Neuronal stem cell (in vitro differentiated cells): ENCODE data around the gene SYDE1.

Source experiments
- DNase-seq: peaks from one replicate; pipeline ENCODE4 v3.0.0-alpha.2; 2013; ENCODE audit warnings: low spot score
- H2AFZ ChIP-seq: one replicate; pipeline ENCODE4 v1.6.1; 2013; ENCODE audit warnings: mild to moderate bottlenecking, low read length, inconsistent platforms
- H2AK5ac ChIP-seq: 2 replicates; pipeline ENCODE4 v1.6.1; 2013; ENCODE audit warnings: low read depth, mild to moderate bottlenecking, inconsistent platforms, low read length, moderate library complexity, mixed read lengths
- H2BK120ac ChIP-seq: 2 replicates; pipeline ENCODE4 v1.6.1; 2013; ENCODE audit warnings: low read depth, mild to moderate bottlenecking, inconsistent platforms, low read length, moderate library complexity, mixed read lengths
- H2BK12ac ChIP-seq: one replicate; pipeline ENCODE4 v1.6.1; 2013; ENCODE audit warnings: low read length, inconsistent platforms
- H2BK15ac ChIP-seq: 2 replicates; pipeline ENCODE4 v1.6.1; 2013; ENCODE audit warnings: mild to moderate bottlenecking, low read length, inconsistent platforms, mixed read lengths
- H2BK5ac ChIP-seq: one replicate; pipeline ENCODE4 v1.6.1; 2013; ENCODE audit warnings: inconsistent platforms, mild to moderate bottlenecking, low read length, moderate library complexity
- H3K14ac ChIP-seq: one replicate; pipeline ENCODE4 v1.6.1; 2013; ENCODE audit warnings: low read length, inconsistent platforms
- H3K18ac ChIP-seq: 2 replicates; pipeline ENCODE4 v1.6.1; 2013; ENCODE audit warnings: low read length, inconsistent platforms
- H3K23ac ChIP-seq: 2 replicates; pipeline ENCODE4 v1.6.1; 2013; ENCODE audit warnings: low read depth, mild to moderate bottlenecking, mixed read lengths, low read length, inconsistent platforms; ENCODE audit not compliant: poor library complexity
- H3K27ac ChIP-seq: replicated peaks from 3 replicates; pipeline ENCODE4 v1.5.1; 2013; ENCODE audit warnings: low read length, inconsistent platforms
- H3K27me3 ChIP-seq, 3 experiments: 2 replicates each; pipeline ENCODE4 v1.6.1; 2013; ENCODE audit warnings: low read length in 3 of 3, mild to moderate bottlenecking in 2 of 3, inconsistent platforms in 1 of 3, low read depth in 1 of 3, mixed read lengths in 1 of 3, moderate library complexity in 1 of 3; ENCODE audit not compliant: control insufficient read depth in 3 of 3, insufficient read depth in 3 of 3
- H3K36me3 ChIP-seq, 2 donors: replicated peaks in 1 of 2; 2 replicates each; pipeline ENCODE4 v1.6.1; 2013; ENCODE audit warnings: low read length in 2 of 2; ENCODE audit not compliant: control insufficient read depth in 2 of 2, insufficient read depth in 2 of 2
- H3K4ac ChIP-seq: 2 replicates; pipeline ENCODE4 v1.6.1; 2013; ENCODE audit warnings: inconsistent platforms, mild to moderate bottlenecking, low read length, moderate library complexity
- H3K4me1 ChIP-seq, 2 donors: 1 replicate in 1 of 2; 2 replicates in 1 of 2; pipeline ENCODE4 v1.6.1; 2013; ENCODE audit warnings: low read length in 2 of 2, low read depth in 1 of 2; ENCODE audit not compliant: control insufficient read depth in 2 of 2, insufficient read depth in 1 of 2
- H3K4me2 ChIP-seq: one replicate; pipeline ENCODE4 v1.6.1; 2013; ENCODE audit warnings: mild to moderate bottlenecking, low read length, inconsistent platforms; ENCODE audit not compliant: insufficient read depth, poor library complexity, severe bottlenecking
- H3K4me3 ChIP-seq, 2 donors: 2 replicates each; pipeline ENCODE4 v1.5.1; 2013; ENCODE audit warnings: low read length in 2 of 2, mild to moderate bottlenecking in 2 of 2, inconsistent platforms in 1 of 2, moderate library complexity in 1 of 2
- H3K79me1 ChIP-seq: one replicate; pipeline ENCODE4 v1.6.1; 2013; ENCODE audit warnings: low read depth, mild to moderate bottlenecking, inconsistent platforms, low read length, moderate library complexity
- H3K9ac ChIP-seq: one replicate; pipeline ENCODE4 v1.6.1; 2013; ENCODE audit warnings: mild to moderate bottlenecking, low read depth, low read length, inconsistent platforms; ENCODE audit not compliant: poor library complexity
- H3K9me3 ChIP-seq, 2 donors: replicated peaks in 1 of 2; 2 replicates each; pipeline versions ENCODE3 to v1.6.1; 2013; ENCODE audit warnings: low read length in 2 of 2, mild to moderate bottlenecking in 2 of 2, inconsistent platforms in 1 of 2, low read depth in 1 of 2, mixed read lengths in 1 of 2, moderate library complexity in 1 of 2; ENCODE audit not compliant: control insufficient read depth in 2 of 2, insufficient read depth in 1 of 2
- H4K8ac ChIP-seq: one replicate; pipeline ENCODE4 v1.6.1; 2013; ENCODE audit warnings: low read depth, mild to moderate bottlenecking, inconsistent platforms, low read length, moderate library complexity
- H4K91ac ChIP-seq: one replicate; pipeline ENCODE4 v1.6.1; 2013; ENCODE audit warnings: low read length, low read depth, mild to moderate bottlenecking, inconsistent platforms; ENCODE audit not compliant: poor library complexity
- whole genome bisulfite sequencing, 2 donors: extraction: QIAGEN DNeasy Blood & Tissue Kit; methylation state at CpG; one replicate each; pipeline ENCODE4 v1.1.7; 2013; ENCODE audit warnings: missing lambda C conversion rate in 2 of 2, mixed read lengths in 1 of 2; ENCODE audit not compliant: insufficient read length in 2 of 2, insufficient replicate concordance in 1 of 2; ENCODE audit errors: extremely low coverage in 2 of 2; 5-methylcytosine and 5-hydroxymethylcytosine counted together

SYDE1 gene

DNA sequence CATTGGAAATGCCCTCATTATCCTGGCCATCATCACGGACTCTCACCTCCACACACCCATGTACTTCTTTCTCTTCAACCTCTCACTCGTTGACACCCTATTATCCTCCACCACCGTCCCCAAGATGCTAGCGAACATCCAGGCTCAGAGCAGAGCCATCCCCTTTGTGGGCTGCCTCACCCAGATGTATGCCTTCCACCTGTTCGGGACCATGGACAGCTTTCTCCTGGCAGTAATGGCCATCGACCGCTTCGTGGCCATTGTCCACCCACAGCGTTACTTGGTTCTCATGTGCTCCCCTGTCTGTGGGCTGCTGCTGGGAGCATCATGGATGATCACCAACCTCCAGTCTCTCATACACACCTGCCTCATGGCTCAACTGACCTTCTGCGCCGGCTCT is 20.0 kb upstream of the SYDE1 start:
- Histone ChIP-seq H4K8ac (no peak overlapping the region), H2BK15ac (no peak overlapping the region), H3K36me3 (no peaks in the 10 kb centered on the region), H3K27ac (no peak overlapping the region), H3K27me3 (peaks cover 0 to 41% (median 0%) of the 10 kb centered on the region in 3 experiments), H4K91ac (no peak overlapping the region), H3K4me1 (no peaks in the 10 kb centered on the region), H3K79me1 (no peaks in the 10 kb centered on the region), H3K23ac (no peak overlapping the region), H2AK5ac (no peak overlapping the region), H2AFZ (no peak overlapping the region), H2BK120ac (peak overlapping the region; percentile 13), H3K4me3 (no peak overlapping the region), H3K9ac (no peak overlapping the region), H2BK5ac (peak overlapping the region; percentile 30), H3K9me3 (no peaks in the 10 kb centered on the region), H3K14ac (peak overlapping the region; percentile 25), H3K4me2 (no peak overlapping the region), H2BK12ac (no peak overlapping the region), H3K4ac (no peak overlapping the region), H3K18ac (no peak overlapping the region)
- no CpG with 5 or more reads among the region's 11 CpGs for WGBS, 2 donors
- DNase-seq, result no peak

DNA sequence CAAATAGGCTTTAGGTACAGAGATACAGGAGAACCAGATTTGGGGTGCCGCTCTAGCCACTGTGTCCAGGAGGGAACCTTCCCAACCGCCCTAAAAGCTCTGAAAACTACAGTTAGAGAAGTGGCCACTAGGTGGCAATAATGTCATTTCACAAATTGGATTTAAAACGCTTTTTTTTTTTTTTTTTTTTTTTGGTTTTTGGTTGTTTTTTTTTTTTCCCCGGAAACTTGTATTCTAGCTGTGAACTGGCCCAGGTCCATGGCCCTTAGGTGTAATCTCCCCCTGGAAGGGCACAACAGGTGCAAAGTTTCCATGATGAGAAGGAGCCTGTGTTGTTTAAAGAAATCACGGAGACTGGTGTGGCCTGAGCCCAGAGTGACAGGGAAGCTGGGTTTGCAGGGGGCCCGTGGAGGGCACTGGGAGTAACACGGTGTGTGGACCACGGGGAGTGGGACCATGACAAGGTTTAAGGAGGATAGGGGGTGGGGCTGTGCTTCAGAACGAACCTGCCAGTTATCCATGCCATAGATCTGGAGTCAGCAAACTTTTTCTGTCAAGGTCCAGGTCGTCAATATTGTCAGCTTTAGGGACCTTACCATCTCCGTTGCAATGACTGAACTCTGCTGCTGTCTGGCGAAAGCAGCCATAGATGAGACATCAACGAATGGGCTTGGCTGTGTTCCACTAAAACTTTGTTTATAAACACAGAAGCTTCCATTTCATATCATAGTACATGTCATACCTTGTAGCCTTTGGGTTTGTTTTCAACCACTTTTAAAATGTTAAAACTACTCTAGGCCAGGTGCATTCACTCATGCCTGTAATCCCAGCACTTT is 15.1 kb upstream of the SYDE1 start:
- WGBS, 2 donors, result no CpG with 5 or more reads among the region's 13 CpGs
- peak; percentile 72 for DNase-seq
- Histone ChIP-seq H2BK15ac (no peak overlapping the region), H3K36me3 (no peaks in the 10 kb centered on the region), H3K4me1 (no peaks in the 10 kb centered on the region), H3K4ac (no peak overlapping the region), H3K27ac (no peak overlapping the region), H3K18ac (no peak overlapping the region), H3K14ac (no peak overlapping the region), H4K8ac (no peak overlapping the region), H2BK120ac (no peak overlapping the region), H2BK12ac (no peak overlapping the region), H3K79me1 (no peaks in the 10 kb centered on the region), H3K23ac (no peak overlapping the region), H2BK5ac (no peak overlapping the region), H3K4me3 (no peak overlapping the region), H3K27me3 (peaks cover 0 to 13% (median 0%) of the 10 kb centered on the region in 3 experiments), H3K4me2 (no peak overlapping the region), H2AFZ (peak overlapping the region; percentile 59), H3K9ac (no peak overlapping the region), H4K91ac (no peak overlapping the region), H3K9me3 (no peaks in the 10 kb centered on the region), H2AK5ac (no peak overlapping the region)

DNA sequence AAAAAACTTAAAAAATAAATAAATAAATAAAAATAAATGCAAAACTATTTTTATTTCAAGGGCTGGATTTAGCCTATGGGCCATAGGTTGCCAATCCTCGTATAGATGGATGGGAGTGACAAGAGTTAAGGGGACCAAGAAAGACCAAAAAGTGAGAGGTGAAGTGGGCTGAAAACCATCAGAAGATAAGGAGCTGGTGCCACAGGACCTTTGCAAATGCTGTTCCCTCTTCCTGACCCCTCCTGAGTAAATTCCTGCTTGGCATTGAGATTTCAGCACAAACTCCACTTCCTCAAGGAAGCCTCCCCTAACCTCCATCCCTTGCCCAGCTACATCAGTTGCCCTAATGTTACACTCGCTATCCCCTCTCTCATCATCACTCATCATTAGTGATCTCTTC is 14.2 kb upstream of the SYDE1 start:
- Histone ChIP-seq H3K9ac (no peak overlapping the region), H2BK5ac (no peak overlapping the region), H3K4me1 (no peaks in the 10 kb centered on the region), H3K79me1 (no peaks in the 10 kb centered on the region), H2AK5ac (no peak overlapping the region), H3K14ac (no peak overlapping the region), H3K27ac (no peak overlapping the region), H3K36me3 (no peaks in the 10 kb centered on the region), H3K18ac (no peak overlapping the region), H3K4me3 (no peak overlapping the region), H2BK15ac (no peak overlapping the region), H2BK12ac (no peak overlapping the region), H2AFZ (no peak overlapping the region), H4K8ac (no peak overlapping the region), H3K4ac (no peak overlapping the region), H4K91ac (no peak overlapping the region), H3K27me3 (peaks cover 0 to 5% (median 0%) of the 10 kb centered on the region in 3 experiments), H3K9me3 (no peaks in the 10 kb centered on the region), H2BK120ac (no peak overlapping the region), H3K23ac (no peak overlapping the region), H3K4me2 (no peak overlapping the region)
- no CpG with 5 or more reads among the region's 2 CpGs for WGBS, 2 donors
- DNase-seq, result no peak

- no peaks in the 10 kb centered on the region for H3K27me3 ChIP-seq
- no peak overlapping the region for H2BK12ac ChIP-seq
- no peaks in the 10 kb centered on the region for H3K4me1 ChIP-seq
- H3K79me1 ChIP-seq, result no peaks in the 10 kb centered on the region
- H4K8ac ChIP-seq, result no peak overlapping the region
- H3K36me3 ChIP-seq, result no peaks in the 10 kb centered on the region
- no peak overlapping the region for H2BK15ac ChIP-seq
- H2BK120ac ChIP-seq, result no peak overlapping the region
- H2AK5ac ChIP-seq, result no peak overlapping the region
- H3K27ac ChIP-seq, result no peak overlapping the region
- no CpG with 5 or more reads among the region's 3 CpGs for WGBS, 2 donors
- H3K18ac ChIP-seq, result no peak overlapping the region
- H3K9ac ChIP-seq, result no peak overlapping the region
- H3K4ac ChIP-seq, result no peak overlapping the region
- H3K14ac ChIP-seq, result no peak overlapping the region
- no peak overlapping the region for H4K91ac ChIP-seq
- H3K4me3 ChIP-seq, result no peak overlapping the region
- H3K9me3 ChIP-seq, result no peaks in the 10 kb centered on the region
- H3K4me2 ChIP-seq, result no peak overlapping the region
- no peak for DNase-seq
- H3K23ac ChIP-seq, result no peak overlapping the region
- no peak overlapping the region for H2AFZ ChIP-seq
- no peak overlapping the region for H2BK5ac ChIP-seq
Measured at GRCh38 chr19:15096223-15096622, 11.0 kb upstream of the SYDE1 start.
